ENCODE data around the gene DSCAM. TPM values are rescaled to one million over a fixed set of nuclear protein-coding genes. Genes with fewer than 3 reads are reported as not detected.

Gene DSCAM
- total RNA-seq, 2 experiments from 2014 or later: not detected

- H3K27me3 Mint-ChIP-seq: peaks cover 27% of the 10 kb centered on the region
- CTCF ChIA-PET: no interaction called here
- no peak for DNase-seq
Measured at GRCh38 chr21:40853956-40854688, 7.2 kb upstream of the DSCAM start.

GRCh38 chr21:40852563-40852962 is 5.6 kb upstream of the DSCAM start:
- intact Hi-C loops (cut with DNase I, micrococcal nuclease): no loop called here
- Mint-ChIP-seq H3K4me1 (ENCODE audit: low read depth) (no peaks in the 10 kb centered on the region), H3K4me3 (no peak overlapping the region), H3K36me3 (ENCODE audit: low read depth) (no peaks in the 10 kb centered on the region), H3K9me3 (no peaks in the 10 kb centered on the region), H3K27ac (no peak overlapping the region), H3K27me3 (peaks cover 33% of the 10 kb centered on the region)
- no peak overlapping the region for H3K4me3 ChIP-seq (ENCODE audit: low read length)
- no peaks in the 10 kb centered on the region for H3K4me1 ChIP-seq (ENCODE audit: insufficient read depth, low read length)
- peaks cover 6 to 10% of the 10 kb centered on the region in 2 experiments for H3K27me3 ChIP-seq (ENCODE audit: control insufficient read depth in 1 of 2, insufficient read depth in 2 of 2, low read length in 2 of 2)
- H3K36me3 ChIP-seq (ENCODE audit: insufficient read depth, low read length): no peaks in the 10 kb centered on the region
- ChIA-PET POLR2A (no interaction called here), CTCF (no interaction called here)
- DNase-seq (no peak), ATAC-seq (ENCODE audit: poor library complexity) (no peak)
- no peak overlapping the region for H3K27ac ChIP-seq (ENCODE audit: low read depth in 1 of 2, low read length in 2 of 2)
- H3K9me3 ChIP-seq (ENCODE audit: control insufficient read depth in 1 of 2, insufficient read depth in 1 of 2, low read length in 2 of 2): peaks cover 0 to 19% of the 10 kb centered on the region in 2 experiments
- TF ChIP-seq CTCF (IDR thresholded peaks at IDR 0.05): no peak

More at GRCh38 chr21:40853956-40854688, 7.2 kb upstream of the DSCAM start:
- POLR2A ChIA-PET: no interaction called here
- TF ChIP-seq CTCF (IDR thresholded peaks at IDR 0.05): no peak
- Histone ChIP-seq H3K36me3 (ENCODE audit: insufficient read depth, low read length) (no peaks in the 10 kb centered on the region), H3K27ac (ENCODE audit: low read depth in 1 of 2, low read length in 2 of 2) (no peak overlapping the region), H3K27me3 (ENCODE audit: control insufficient read depth in 1 of 2, insufficient read depth in 2 of 2, low read length in 2 of 2) (no peaks in the 10 kb centered on the region), H3K4me1 (ENCODE audit: insufficient read depth, low read length) (no peaks in the 10 kb centered on the region), H3K4me3 (ENCODE audit: low read length) (no peak overlapping the region), H3K9me3 (ENCODE audit: control insufficient read depth in 1 of 2, insufficient read depth in 1 of 2, low read length in 2 of 2) (peaks cover 0 to 9% of the 10 kb centered on the region in 2 experiments)
- no peaks in the 10 kb centered on the region for H3K36me3 Mint-ChIP-seq (ENCODE audit: low read depth)
- no peak overlapping the region for H3K27ac Mint-ChIP-seq
- no peak overlapping the region for H3K4me3 Mint-ChIP-seq
- no peak for ATAC-seq (ENCODE audit: poor library complexity)
- H3K4me1 Mint-ChIP-seq (ENCODE audit: low read depth): no peaks in the 10 kb centered on the region
- intact Hi-C loops (cut with DNase I, micrococcal nuclease): no loop called here
- H3K9me3 Mint-ChIP-seq: no peaks in the 10 kb centered on the region

- Histone ChIP-seq H3K36me3 (ENCODE audit: insufficient read depth, low read length) (no peaks in the 10 kb centered on the region), H3K4me3 (ENCODE audit: low read length) (no peak overlapping the region), H3K4me1 (ENCODE audit: insufficient read depth, low read length) (no peaks in the 10 kb centered on the region), H3K9me3 (ENCODE audit: control insufficient read depth in 1 of 2, insufficient read depth in 1 of 2, low read length in 2 of 2) (peaks cover 0 to 23% of the 10 kb centered on the region in 2 experiments), H3K27ac (ENCODE audit: low read depth in 1 of 2, low read length in 2 of 2) (no peak overlapping the region), H3K27me3 (ENCODE audit: control insufficient read depth in 1 of 2, insufficient read depth in 2 of 2, low read length in 2 of 2) (peaks cover 6 to 12% of the 10 kb centered on the region in 2 experiments)
- POLR2A ChIA-PET: no interaction called here
- H3K4me3 Mint-ChIP-seq: no peak overlapping the region
- H3K27me3 Mint-ChIP-seq: peaks cover 35% of the 10 kb centered on the region
- ATAC-seq (ENCODE audit: poor library complexity): no peak
- H3K27ac Mint-ChIP-seq: no peak overlapping the region
- H3K9me3 Mint-ChIP-seq: no peaks in the 10 kb centered on the region
- intact Hi-C loops (cut with DNase I, micrococcal nuclease): no loop called here
- no peaks in the 10 kb centered on the region for H3K4me1 Mint-ChIP-seq (ENCODE audit: low read depth)
- CTCF ChIA-PET: no interaction called here
- DNase-seq: no peak
- TF ChIP-seq CTCF (IDR thresholded peaks at IDR 0.05): no peak
- no peaks in the 10 kb centered on the region for H3K36me3 Mint-ChIP-seq (ENCODE audit: low read depth)
Measured at GRCh38 chr21:40851749-40852148, 4.8 kb upstream of the DSCAM start.
